GM12878 (cell line): ENCODE data around the gene MOK. TPM values are rescaled to one million over a fixed set of nuclear protein-coding genes. Genes with fewer than 3 reads are reported as not detected.

Source experiments
- ATAC-seq: fragments of 200-7000 bp; cut with Tn5 transposase; 3 replicates; pipeline ENCODE4 v1.9.1; 2020; ENCODE audit warnings: mild to moderate bottlenecking, moderate library complexity
- BruUV-seq: library from RNA; stranded (reverse); fragments of 400-500 nt; replicated peaks from 2 replicates; lab custom pipeline; 2021; lab: Mats Ljungman, UMichigan
- CTCF ChIA-PET: fragments of 300-600 bp; sonication (Branson Sonifier 250); formaldehyde crosslinking; extraction: SDS; loops from one replicate; lab custom pipeline; 2021; ENCODE audit warnings: inconsistent platforms; lab: Yijun Ruan, JAX
- POLR2A ChIA-PET: fragments of 350-600 bp; formaldehyde crosslinking; extraction: SDS; loops from one replicate; lab custom pipeline; 2021; ENCODE audit warnings: inconsistent platforms; lab: Charles Lee
- RAD21 ChIA-PET: fragments of 300-600 bp; sonication (Branson Sonifier 250); formaldehyde crosslinking; loops from one replicate; lab custom pipeline; 2023; ENCODE audit warnings: antibody characterized with exemption; ENCODE audit not compliant: unreplicated experiment; lab: Charles Lee
- SMC1A ChIA-PET: fragments of 300-600 bp; sonication (Branson Sonifier 250); formaldehyde crosslinking; loops from one replicate; lab custom pipeline; 2023; ENCODE audit not compliant: unreplicated experiment, uncharacterized antibody; lab: Charles Lee
- DNase-seq: peaks from one replicate; pipeline ENCODE4 v3.0.0-alpha.2; 2011; ENCODE audit warnings: low read depth, low spot score
- FAIRE-seq: peaks from 3 replicates; lab custom pipeline; 2011; peaks lifted over from hg19 to GRCh38; lab: Jason Lieb, UNC
- H2AFZ ChIP-seq: 2 replicates; pipeline ENCODE4 v1.6.0; 2011; ENCODE audit warnings: low read depth, low read length, control low read depth; ENCODE audit not compliant: control insufficient read depth
- H3K27ac ChIP-seq: 2 replicates; pipeline ENCODE4 v1.5.1; 2011; ENCODE audit warnings: control low read depth; ENCODE audit not compliant: control insufficient read depth, insufficient read depth
- H3K27me3 ChIP-seq, 2 experiments: replicated peaks in 1 of 2; 2 replicates each; pipeline versions ENCODE4 v1.6.0 to v1.6.1; 2011; ENCODE audit warnings: low read length in 1 of 2; ENCODE audit not compliant: control insufficient read depth in 2 of 2, insufficient read depth in 2 of 2
- H3K36me3 ChIP-seq, 2 experiments: 2 replicates each; pipeline ENCODE4 v1.5.1; 2011; ENCODE audit warnings: low read length in 1 of 2; ENCODE audit not compliant: control insufficient read depth in 2 of 2, insufficient read depth in 2 of 2
- H3K4me1 ChIP-seq: 2 replicates; pipeline ENCODE4 v1.6.1; 2011; ENCODE audit warnings: mild to moderate bottlenecking, low read length, moderate library complexity, mixed read lengths; ENCODE audit not compliant: control insufficient read depth, insufficient read depth
- H3K4me2 ChIP-seq: 2 replicates; pipeline ENCODE4 v1.6.0; 2011; ENCODE audit warnings: control low read depth; ENCODE audit not compliant: control insufficient read depth, insufficient read depth
- H3K4me3 ChIP-seq: fragments of 200-600 bp; sonication (generic); 2 replicates; pipeline ENCODE4 v1.5.1; 2016
- H3K79me2 ChIP-seq: 2 replicates; pipeline ENCODE4 v1.6.0; 2011; ENCODE audit warnings: low read length; ENCODE audit not compliant: control insufficient read depth, insufficient read depth
- H3K9ac ChIP-seq: 2 replicates; pipeline ENCODE4 v1.8.0; 2011; ENCODE audit warnings: low read length, control low read depth, mixed read lengths; ENCODE audit not compliant: control insufficient read depth, insufficient read depth
- H3K9me3 ChIP-seq: replicated peaks from 3 replicates; pipeline ENCODE4 v1.5.1; 2011; ENCODE audit warnings: mild to moderate bottlenecking, low read length; ENCODE audit not compliant: control insufficient read depth, insufficient read depth
- H4K20me1 ChIP-seq: 2 replicates; pipeline ENCODE4 v1.6.0; 2011; ENCODE audit not compliant: control insufficient read depth, insufficient read depth
- CEBPB ChIP-seq, 2 experiments: fragments of 150-350 bp in 1 of 2; IDR thresholded peaks; 2 replicates each; pipeline ENCODE4 v1.6.1; 2012 to 2014; ENCODE audit warnings: low read depth in 2 of 2, low read length in 2 of 2, borderline replicate concordance in 1 of 2, inconsistent platforms in 1 of 2
- CHD2 ChIP-seq: IDR thresholded peaks from 2 replicates; pipeline ENCODE4 v1.6.1; 2011; ENCODE audit warnings: low read depth, low read length, improper control_type of control experiment, borderline replicate concordance
- CHD4 ChIP-seq: fragments of 200-600 bp; sonication (generic); IDR thresholded peaks from 2 replicates; pipeline ENCODE4 v1.6.1; 2016; ENCODE audit warnings: mild to moderate bottlenecking
- MLLT1 ChIP-seq: fragments of 450-650 bp; IDR thresholded peaks from 2 replicates; pipeline ENCODE4 v1.6.1; 2016; ENCODE audit warnings: mild to moderate bottlenecking
- NFXL1 ChIP-seq: fragments of 450-650 bp; IDR thresholded peaks from 2 replicates; pipeline ENCODE4 v1.6.1; 2017; ENCODE audit warnings: antibody characterized with exemption, mild to moderate bottlenecking, borderline replicate concordance
- POLR2A ChIP-seq: IDR thresholded peaks from 2 replicates; pipeline ENCODE4 v1.6.1; 2011; ENCODE audit warnings: low read depth, mild to moderate bottlenecking, low read length
- SMC3 ChIP-seq: IDR thresholded peaks from 2 replicates; pipeline ENCODE4 v1.6.1; 2011; ENCODE audit warnings: low read length, improper control_type of control experiment, borderline replicate concordance
- SUPT20H ChIP-seq: IDR thresholded peaks from 2 replicates; pipeline ENCODE4 v1.6.1; 2011; ENCODE audit warnings: low read depth, mild to moderate bottlenecking, low read length, moderate library complexity, borderline replicate concordance; ENCODE audit not compliant: control insufficient read depth
- ZBTB11 ChIP-seq: fragments of 450-650 bp; formaldehyde crosslinking; IDR thresholded peaks from 2 replicates; pipeline ENCODE4 v1.5.0; 2022; ENCODE audit warnings: mild to moderate bottlenecking, missing genetic modification characterization
- WGBS: methylation state at CpG from one replicate; pipeline ENCODE4 v1.1.6; 2016; ENCODE audit warnings: low lambda C conversion rate; ENCODE audit not compliant: insufficient replicate concordance, insufficient coverage; ENCODE audit errors: missing lambda C conversion rate; 5-methylcytosine and 5-hydroxymethylcytosine counted together
- in situ Hi-C: fragments of 300-500 bp; cut with MboI; formaldehyde crosslinking; loops from 9 replicates; pipeline ENCODE4 v1.14.3; 2018; ENCODE audit warnings: mixed read lengths
- intact Hi-C: fragments of 100-400 bp; cut with micrococcal nuclease; formaldehyde crosslinking; loops from one replicate; pipeline ENCODE4 v1.14.2; 2022; ENCODE audit not compliant: unreplicated experiment
- polyA plus RNA-seq, 11 experiments: library from polyadenylated mRNA; depleted of rRNA in 4 of 11; unstranded in 6 of 11; stranded (reverse) in 5 of 11; fragments of >200 nt; fragmentation: Nextera tagmentation in 4 of 11; fragmentation: Illumina TruSeq in 1 of 11; extraction: Ambion mirVana in 4 of 11; extraction: Trizol in 1 of 11; gene quantifications; 1 replicate in 1 of 11; 2 replicates in 10 of 11; pipeline versions ENCODE4 v1.2.1 to v1.2.3, GENCODE V29; 2011 to 2016; ENCODE audit warnings: inconsistent platforms in 2 of 11, missing spikeins in 2 of 11, low read depth in 1 of 11
- total RNA-seq, 4 experiments: library from RNA; depleted of rRNA in 3 of 4; stranded (reverse); fragments of >200 nt in 3 of 4; fragmentation: Illumina TruSeq in 1 of 4; extraction: Trizol in 1 of 4; gene quantifications; 2 replicates each; pipeline versions ENCODE4 v1.2.1 to v1.2.3, GENCODE V29; 2013 to 2021

The MOK gene
- total and polyA plus RNA-seq, 10 of the 15 experiments (the other 5 are each of a cell fraction or from before 2014, with no cell fraction given) = 0.10 to 3.0 (median 1.4) TPM

- H3K4me2 ChIP-seq = no peak overlapping the region
- H3K27ac ChIP-seq = no peak overlapping the region
- no peak overlapping the region for H3K4me3 ChIP-seq
- H3K9me3 ChIP-seq = no peaks in the 10 kb centered on the region
- ChIA-PET SMC1A (no interaction called here), RAD21 (no interaction called here), CTCF (interaction anchor here (0.8 kb wide), 1 partner anchor 18 kb away, joined by 3 read pairs; no protein-coding TSS in a partner anchor), POLR2A (interaction anchor here (0.5 to 0.6 kb wide), 2 partner anchors 23 to 70 kb away, joined by 3 to 6 read pairs; no protein-coding TSS in a partner anchor)
- H3K9ac ChIP-seq = no peak overlapping the region
- no peak overlapping the region for H2AFZ ChIP-seq
- no peak for ATAC-seq
- intact Hi-C loops = no loop called here
- H3K36me3 ChIP-seq = peaks cover 9 to 10% of the 10 kb centered on the region in 2 experiments; a peak in 3 of 4 replicates
- no peaks in the 10 kb centered on the region for H3K27me3 ChIP-seq
- TF ChIP-seq SUPT20H (no peak), CHD2 (no peak), POLR2A (no peak), CEBPB (IDR thresholded peaks at IDR 0.05; ENCODE audit: borderline replicate concordance in 1 of 2, low read depth in 2 of 2, low read length in 2 of 2) (no peak), SMC3 (no peak), MLLT1 (no peak), CHD4 (no peak), NFXL1 (no peak), ZBTB11 (no peak)
- DNase-seq = no peak
- no peaks in the 10 kb centered on the region for H3K4me1 ChIP-seq
- no peaks in the 10 kb centered on the region for H4K20me1 ChIP-seq
- in situ Hi-C loops = no loop called here
- no TSS peak for BruUV-seq
- no peaks in the 10 kb centered on the region for H3K79me2 ChIP-seq
- 83% methylated on average over 10 of the region's 10 CpGs for WGBS
- FAIRE-seq = no peak
Observed at GRCh38 chr14:102212845-102213244, 92.1 kb downstream of the MOK start.
